Activated naive CD8-positive, alpha-beta T cell treated with anti-CD3 and anti-CD28 coated beads, Interleukin-2, amount 50 U/mL, for 16 hours (primary cell): ENCODE results near the gene IQSEC1.

Experiments used
- DNase-seq: peaks from one replicate; pipeline ENCODE4 v3.0.0-alpha.2; 2020; ENCODE audit warnings: low read depth, low spot score

IQSEC1 gene

GRCh38 chr3:12985148-12985547 lies 88.1 kb downstream of the IQSEC1 start:
- no peak for DNase-seq

GRCh38 chr3:12984023-12984823 lies 89.0 kb downstream of the IQSEC1 start:
- peak; percentile 33 for DNase-seq

- no peak for DNase-seq
These were observed 89.9 kb downstream of the IQSEC1 start for GRCh38 chr3:12983319-12983718.

- no peak for DNase-seq
These were observed 90.6 kb downstream of the IQSEC1 start for GRCh38 chr3:12982619-12983101.

GRCh38 chr3:12981306-12982275 lies 91.6 kb downstream of the IQSEC1 start:
- DNase-seq = no peak

- DNase-seq = no peak
These were observed 92.5 kb downstream of the IQSEC1 start for GRCh38 chr3:12980596-12981290.

GRCh38 chr3:12979947-12980487 lies 93.2 kb downstream of the IQSEC1 start:
- no peak for DNase-seq

GRCh38 chr3:12979151-12979946 lies 93.9 kb downstream of the IQSEC1 start:
- DNase-seq = no peak

GRCh38 chr3:12978682-12979081 lies 94.5 kb downstream of the IQSEC1 start:
- no peak for DNase-seq

- no peak for DNase-seq
These were observed 96.0 kb downstream of the IQSEC1 start for GRCh38 chr3:12977117-12977808.

GRCh38 chr3:12975748-12976522 lies 97.3 kb downstream of the IQSEC1 start:
- DNase-seq = no peak

- no peak for DNase-seq
These were observed 98.4 kb downstream of the IQSEC1 start for GRCh38 chr3:12974819-12975218.

- DNase-seq = no peak
These were observed 98.9 kb downstream of the IQSEC1 start for GRCh38 chr3:12974334-12974733.

GRCh38 chr3:12973827-12974226 lies 99.4 kb downstream of the IQSEC1 start:
- no peak for DNase-seq

- DNase-seq = no peak
These were observed 100.2 kb downstream of the IQSEC1 start for GRCh38 chr3:12972781-12973702.

GRCh38 chr3:12972043-12972442 lies 101.2 kb downstream of the IQSEC1 start:
- DNase-seq = no peak

GRCh38 chr3:12970684-12971083 lies 102.5 kb downstream of the IQSEC1 start:
- DNase-seq = no peak

GRCh38 chr3:12969486-12969885 lies 103.7 kb downstream of the IQSEC1 start:
- no peak for DNase-seq
